Activated T-cell treated with anti-CD3 and anti-CD28 coated beads, Interleukin-2, amount 50 U/mL, for 1 hour (primary cell): ENCODE measurements around the gene POLR2F.

Experiments
- DNase-seq: peaks from one replicate; pipeline ENCODE4 v3.0.0-alpha.2; 2020

Gene POLR2F

DNA sequence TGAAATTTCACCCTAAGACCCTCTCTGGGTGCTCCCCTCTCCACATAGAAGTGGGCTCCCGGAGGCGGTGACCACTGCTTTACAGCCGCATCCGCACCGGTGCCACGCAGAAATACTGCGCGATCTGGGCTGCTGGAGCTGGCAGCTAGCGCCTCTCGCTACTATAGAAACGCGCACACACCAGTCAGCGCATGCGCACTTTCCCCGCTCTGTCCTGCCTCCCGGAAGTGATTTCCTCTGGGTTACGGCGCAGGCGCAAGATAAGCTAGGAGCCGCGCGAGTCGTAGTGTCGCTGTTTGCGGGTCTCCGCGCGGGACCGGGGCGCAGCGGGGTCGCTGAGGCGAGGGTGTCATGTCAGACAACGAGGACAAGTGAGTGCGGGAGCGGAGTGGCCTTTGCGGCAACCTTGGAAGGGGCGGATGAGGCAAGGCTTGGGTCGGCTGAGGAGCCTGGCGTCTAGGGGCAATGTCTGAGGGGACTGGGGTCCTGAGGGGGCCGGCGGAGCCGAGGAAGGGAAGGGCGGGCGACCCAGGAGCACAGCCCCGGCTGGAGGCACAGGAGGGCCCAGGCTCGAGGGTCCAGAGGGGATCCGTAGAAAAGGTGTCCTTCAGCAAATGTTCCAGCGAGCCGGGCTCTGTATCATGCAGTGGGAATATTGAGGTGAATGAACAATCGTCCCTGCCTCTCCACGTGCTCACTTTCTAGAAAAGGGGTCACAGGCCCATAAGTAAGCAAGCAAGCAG is at the start of gene POLR2F, which contains the start of gene C22orf23:
POLR2F (plus strand) TSS at position 263 of the 743 bp plus-strand sequence; CDS start at position 352, 89 bp downstream.
C22orf23 (minus strand) TSS at position 165 of the 743 bp plus-strand sequence. CDS start 452 bp downstream, outside the sequence.
- DNase-seq = peak; percentile 94

DNA sequence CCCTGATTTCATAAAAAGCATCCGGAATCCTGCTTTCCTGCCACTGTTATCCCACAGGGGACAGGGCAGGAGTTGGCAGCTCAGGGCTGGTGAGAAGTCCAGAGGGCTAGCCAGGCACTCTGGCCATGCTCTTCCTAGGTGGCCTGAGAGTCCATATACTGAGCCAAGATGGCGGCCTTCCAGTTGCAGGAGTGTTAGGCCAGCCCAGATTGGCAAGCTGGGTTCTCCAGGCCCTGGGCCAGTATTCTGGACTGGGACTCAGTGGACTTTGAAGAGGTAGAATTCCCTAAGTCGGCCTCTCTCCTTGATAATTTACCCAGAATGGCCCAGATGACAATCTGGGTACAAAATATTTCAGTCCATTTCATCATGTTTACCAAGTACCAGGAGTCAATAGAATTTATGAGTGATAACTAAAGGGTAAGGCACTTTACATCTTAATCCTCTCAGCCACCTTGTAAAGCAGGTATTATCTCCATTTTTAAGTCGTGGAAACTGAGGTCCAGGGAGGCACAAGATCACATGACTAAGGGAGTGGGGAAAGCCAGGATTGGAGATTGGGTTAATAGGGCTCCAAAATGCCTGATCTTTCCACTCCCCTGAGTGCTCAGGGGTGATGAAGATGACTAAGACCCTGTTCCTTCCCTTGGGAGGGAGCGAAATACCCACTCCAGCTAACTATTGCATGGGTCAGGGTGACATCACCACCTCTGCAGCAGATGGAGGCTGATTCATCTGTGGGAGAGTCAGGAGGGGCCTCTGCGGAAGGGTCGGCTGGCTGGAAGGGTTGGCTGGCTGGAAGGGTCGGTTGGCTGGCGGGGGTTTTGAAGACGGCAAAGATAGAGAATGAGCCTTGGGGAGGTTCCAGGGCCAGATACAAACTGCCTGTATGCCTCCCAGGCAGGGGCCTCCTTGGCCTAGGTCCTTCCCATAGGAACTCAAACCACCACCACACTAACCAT is 48.6 kb upstream of the POLR2F start:
- DNase-seq = no peak

DNA sequence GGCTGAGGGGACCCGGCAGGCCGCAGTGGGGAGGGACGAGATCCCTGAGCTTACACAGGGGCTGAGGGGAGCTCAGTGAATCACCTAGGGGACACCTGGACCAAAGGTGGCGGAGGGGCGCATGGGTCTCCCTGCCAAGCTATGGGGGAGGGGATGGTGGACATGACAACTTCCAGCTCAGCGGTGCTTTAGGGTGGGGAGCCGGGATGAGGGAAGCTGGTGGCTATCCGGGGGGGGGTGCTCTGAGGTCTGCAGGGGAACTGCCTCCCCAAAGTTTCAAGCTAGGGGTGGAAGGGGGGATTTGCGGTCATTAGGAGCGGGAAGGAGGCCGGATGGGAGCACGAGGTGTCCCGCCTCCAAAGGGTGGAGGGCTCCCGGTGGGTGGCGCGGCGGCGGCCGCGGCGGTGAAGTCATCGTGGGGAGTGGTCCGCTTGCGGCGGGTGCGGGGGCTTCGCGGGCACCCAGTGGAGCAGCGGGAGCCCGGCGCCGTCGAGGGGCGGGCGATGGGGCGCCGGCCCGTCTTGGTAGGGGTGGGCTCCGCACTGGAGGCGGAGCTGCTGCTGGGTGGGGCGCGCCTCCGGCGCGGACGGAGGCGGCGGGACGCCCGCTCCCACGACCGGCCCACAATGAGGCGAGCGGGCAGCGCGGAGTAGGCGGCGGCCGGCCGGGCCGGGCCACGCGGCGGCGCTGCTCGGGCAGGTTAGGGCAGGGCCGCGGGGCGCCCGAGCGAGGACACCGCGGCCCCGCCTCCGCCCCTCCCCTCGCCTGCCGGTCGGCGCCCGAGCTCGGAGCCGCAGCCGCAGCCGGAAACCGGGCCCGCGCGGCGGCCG is 47.8 kb upstream of the POLR2F start, which contains the start of gene MICALL1:
MICALL1 (plus strand) TSS at position 764 of the 830 bp plus-strand sequence. CDS start 126 bp downstream, outside the sequence.
- peak; percentile 77 for DNase-seq

DNA sequence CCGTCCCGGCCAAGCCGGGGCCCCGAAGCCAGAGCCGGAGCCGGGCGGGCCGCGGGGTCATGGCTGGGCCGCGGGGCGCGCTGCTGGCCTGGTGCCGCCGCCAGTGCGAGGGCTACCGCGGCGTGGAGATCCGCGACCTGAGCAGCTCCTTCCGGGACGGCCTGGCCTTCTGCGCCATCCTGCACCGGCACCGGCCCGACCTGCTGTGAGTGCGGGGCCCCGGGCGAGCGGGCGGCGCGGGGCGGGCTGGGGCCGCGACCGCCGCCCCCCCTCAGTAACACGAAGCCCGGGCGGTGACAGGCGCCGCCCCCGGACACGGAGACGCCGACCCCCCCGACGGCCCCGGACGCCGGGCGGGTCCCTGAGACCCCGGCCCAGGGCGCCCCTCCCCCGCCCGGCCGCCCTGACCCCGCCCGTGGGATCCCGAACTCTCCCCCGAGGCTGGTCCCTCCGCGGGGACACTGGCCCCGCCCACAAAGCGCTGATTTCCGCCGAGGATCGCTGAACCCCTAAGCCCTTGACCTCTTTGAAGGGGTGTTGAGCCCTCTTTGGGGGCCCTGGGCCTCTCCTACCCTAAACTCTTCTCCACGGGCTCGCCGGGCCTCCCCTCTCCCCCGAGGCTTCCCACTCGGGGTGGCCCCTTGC is 47.0 kb upstream of the POLR2F start:
- DNase-seq = peak; percentile 50

DNA sequence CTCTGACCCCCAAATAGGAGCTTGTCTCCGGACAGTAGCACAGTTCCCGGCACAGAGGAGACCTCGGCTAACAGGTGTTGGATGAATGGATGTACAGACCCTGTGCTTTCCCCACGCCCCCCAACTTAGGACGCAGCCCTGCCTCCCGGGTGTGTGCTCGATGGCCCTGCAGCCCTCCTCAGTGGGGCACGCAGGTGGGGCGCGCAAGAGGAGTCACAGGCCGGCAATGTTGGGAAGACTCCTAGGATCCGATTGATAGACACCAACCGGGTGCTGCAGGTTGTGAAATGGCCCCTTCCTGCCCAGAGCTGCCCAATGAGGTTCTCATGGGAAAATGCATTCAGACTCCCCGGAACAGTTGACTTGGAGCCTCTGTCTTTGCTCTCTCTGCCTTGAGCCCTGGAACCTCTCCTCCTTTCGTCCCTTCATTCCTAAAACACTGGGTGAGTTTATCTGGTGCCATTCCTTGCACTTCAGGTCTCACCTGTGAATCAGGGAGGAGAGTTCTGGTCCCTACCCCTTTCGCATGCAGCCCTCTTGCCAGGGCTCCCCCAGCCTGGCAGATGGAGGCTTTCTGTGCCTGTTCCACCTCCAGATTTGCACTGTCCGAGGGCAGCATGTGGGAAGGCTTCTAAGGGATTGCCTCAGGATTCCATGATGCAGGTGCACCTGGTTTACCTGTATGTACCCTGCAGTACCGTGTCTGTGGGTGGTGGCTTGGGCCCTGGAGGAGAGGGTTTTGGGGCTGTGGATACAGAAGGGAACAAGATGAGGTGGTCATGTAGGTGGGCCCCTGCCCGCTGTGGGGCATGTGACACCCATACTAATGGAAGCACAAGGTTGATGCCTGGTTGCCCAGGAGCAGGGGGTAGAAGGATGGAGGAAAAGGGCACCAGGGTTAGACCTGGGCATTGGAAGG is 46.2 kb upstream of the POLR2F start:
- no peak for DNase-seq

DNA sequence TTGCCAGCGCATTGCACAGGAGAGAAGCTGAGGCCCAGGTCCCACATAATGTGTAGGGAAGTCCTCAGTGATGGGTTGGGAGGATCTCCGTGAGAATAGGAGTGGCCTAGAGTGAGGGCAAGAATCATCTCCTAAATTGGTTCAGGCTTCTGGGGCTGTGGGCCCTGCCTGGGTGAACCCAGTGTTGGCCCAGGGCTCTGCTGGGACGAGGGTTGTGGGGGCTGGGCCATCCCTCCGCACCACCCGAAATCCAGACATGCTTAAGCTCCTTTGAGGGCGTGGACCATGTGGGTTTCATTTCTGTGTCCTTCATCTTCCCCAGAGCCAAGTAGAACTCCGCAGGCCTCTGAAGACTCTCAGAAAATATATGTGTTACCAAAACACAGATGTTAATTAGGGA is 43.7 kb upstream of the POLR2F start:
- no peak for DNase-seq

DNA sequence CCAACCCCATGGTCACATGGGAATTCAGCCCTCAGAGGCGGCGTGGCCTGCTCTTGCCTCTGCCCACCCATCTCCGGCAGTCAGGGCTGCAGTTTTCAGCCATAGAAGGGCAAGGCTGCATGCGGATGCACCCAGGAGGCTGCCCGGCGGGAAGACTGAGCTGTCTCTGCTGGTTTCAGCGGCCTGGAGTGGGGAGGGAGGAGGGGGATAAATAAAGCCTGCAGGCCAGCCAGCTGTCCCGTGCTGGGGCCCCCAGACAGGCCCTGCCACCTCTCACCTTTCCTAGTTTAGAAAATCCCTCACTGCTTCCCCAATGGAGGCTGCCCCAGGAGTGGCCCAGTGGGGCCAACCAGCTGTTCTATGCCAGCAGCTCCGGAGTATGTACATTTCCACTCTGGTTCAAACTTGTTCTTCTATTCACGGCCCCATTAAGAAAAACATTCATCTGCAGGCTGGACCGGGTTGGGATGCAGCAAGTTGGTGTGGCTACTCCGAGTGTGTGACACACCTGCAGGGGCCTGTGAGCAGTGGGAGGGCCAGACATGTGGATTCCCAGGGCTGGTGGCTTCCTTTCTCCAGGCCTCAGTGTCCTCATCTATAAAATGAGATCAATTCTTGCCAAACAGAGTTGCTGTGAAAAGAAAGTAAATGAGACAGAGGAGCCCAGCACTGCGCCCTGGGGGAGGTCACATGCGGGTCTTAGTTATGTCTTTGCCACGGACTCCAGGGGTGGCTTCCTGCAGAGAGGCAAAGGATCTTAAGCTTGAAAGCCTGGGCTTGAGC is 42.4 kb upstream of the POLR2F start:
- no peak for DNase-seq

DNA sequence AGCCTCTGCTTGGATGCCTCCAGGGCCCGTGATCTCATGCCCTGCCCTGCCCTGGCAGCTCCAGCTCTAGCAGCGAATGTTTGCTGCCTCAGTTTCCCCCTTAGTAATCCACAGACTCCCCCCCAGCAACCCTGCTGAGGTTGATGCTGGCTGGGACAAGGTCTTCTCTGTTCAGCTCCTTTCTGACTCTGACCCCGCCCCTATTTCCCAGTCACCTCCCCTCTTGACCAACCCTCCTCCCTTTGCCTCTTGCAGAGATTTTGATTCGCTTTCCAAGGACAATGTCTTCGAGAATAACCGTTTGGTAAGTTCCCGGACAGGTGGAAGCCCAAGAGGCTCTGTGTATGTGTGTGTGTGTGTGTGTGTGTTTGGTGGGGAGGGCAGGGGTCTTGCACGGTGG is 41.8 kb upstream of the POLR2F start:
- no peak for DNase-seq

DNA sequence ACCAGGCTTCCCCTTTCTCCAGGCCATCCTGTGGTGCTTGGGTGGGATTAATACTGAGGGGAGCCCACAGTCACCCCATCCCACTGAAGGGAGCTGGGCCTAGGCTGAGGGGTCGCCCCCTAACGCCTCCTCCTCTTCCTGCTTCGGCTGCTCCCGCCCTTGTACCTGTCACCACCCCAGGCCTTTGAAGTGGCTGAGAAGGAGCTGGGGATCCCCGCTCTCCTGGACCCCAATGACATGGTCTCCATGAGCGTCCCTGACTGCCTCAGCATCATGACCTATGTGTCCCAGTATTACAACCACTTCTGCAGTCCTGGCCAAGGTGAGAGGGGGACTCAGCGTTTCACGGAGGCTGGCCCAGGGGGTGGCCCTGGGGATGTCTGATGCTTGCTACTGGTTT is 41.3 kb upstream of the POLR2F start:
- no peak for DNase-seq

DNA sequence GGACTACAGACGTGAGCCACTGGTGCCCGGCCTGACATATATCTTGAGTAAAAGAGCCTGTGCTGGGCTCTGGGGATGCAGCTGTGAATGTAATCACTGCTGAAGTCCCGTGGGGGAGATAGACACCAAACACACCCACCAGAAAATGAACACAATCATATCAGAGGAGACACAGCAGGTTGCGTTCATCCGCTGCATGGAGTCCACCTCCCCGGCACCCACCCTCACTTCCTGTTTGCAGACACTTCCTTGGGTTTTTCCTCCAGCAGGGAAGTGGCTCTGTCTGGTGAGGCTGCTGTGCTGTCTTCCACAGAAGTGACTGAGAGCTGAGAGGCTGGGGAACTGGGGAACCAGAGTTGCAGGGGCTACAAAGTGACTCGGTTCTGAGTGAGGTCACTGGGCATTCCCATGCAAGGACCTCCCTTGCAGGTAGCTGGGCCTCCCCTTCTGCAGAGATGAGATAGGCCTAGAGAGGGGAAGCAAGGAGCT is 40.2 kb upstream of the POLR2F start:
- DNase-seq = no peak

DNA sequence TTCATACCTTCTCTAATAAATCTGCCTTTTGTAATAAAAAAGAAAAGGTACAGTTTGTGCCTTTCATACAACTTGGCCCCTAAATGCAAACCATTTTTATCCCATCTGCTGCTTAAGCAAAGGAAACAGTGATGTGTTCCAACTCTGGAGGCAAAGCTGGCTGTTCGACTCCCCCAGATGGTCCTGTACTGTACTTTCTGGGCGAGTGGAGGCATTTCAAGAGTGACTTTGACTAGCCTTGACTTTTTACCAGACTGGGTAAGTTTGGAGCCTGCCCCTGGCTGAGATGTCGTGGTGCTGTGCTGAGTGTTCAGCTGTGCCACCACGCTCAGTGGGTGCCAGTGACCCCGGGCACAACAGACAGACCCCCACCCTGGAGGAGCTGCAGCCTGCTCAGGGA is 37.2 kb upstream of the POLR2F start:
- no peak for DNase-seq

DNA sequence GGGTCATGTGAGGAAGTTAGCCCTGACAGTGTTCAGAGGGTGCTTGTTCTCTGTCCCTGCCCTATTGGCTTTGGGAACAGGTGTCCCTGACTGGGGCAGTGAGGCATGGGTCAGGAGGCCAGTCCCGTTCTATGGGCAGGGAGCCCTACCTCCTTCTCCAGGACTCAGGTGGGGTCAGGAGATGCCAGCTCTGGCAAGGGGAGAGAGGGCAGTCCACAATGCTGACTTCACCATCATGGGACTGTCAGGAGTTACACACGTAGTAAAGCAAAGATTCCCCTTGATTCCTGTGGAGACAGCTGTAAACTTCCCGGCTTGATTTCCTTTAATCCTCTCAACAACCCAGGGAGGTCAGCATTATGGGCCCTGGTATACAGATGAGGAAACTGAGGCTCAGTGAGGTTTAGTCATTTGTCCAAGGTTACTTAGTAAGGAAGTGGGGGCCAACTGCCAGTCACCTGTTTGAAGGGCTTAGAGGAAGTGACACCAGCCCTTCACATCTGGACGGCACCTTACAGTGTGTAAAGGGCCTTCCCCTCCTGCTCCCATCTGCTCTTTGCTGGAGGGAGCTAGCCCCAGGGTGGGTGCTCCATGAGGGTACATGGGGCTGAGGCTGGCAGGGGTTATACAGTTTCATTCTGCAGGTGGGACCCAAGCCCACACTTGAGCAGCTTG is 35.5 kb upstream of the POLR2F start:
- no peak for DNase-seq

DNA sequence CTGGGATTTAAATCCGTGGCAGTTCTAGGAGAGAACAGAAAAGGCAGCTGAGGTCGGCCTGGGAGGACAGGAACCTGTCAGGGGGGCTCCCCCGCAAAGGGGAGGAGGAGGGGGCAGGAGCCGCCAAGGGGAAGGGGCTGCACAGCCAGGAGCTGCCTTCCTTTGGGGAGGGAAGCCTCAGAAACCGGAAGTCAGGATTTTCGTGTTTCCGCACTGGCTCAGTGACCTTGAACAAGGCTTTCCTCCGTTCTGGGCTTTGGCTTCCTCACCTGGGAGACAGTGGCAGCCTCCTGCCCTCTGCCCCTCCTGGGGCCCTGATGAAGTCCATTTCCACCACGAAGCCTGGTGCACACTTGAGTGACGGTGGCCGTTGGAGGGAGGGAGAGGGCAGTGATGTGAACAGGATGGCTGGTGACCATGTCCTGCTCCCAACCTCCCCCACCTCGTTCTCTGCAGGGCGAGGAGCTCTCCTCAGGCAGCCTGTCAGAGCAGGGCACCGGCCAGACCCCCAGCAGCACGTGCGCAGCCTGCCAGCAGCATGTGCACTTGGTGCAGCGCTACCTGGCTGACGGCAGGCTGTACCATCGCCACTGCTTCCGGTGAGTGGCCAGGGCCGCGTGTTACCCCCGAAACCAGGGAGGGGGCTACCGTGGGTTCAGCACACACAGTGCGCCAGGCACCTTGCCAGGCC is 34.8 kb upstream of the POLR2F start:
- DNase-seq = no peak

DNA sequence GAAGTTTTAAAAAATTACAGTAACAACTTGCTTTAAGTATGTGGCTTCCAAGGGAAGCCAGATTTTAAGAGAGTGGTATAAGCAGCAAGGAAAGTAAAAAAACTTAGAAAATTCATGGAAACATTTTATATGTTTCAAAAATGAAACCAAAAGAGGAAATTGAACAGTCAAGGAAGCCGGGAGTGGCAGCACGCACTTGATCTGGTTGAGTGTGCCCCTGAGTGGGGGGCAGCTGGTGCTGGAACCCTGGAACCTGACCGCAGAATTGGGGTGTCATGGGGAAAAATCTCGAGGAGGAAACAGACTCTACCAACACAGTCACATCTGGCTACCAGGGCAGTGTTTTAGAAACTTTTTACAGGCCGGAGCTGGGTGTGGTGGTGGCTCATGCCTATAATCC is 33.4 kb upstream of the POLR2F start:
- no peak for DNase-seq

DNA sequence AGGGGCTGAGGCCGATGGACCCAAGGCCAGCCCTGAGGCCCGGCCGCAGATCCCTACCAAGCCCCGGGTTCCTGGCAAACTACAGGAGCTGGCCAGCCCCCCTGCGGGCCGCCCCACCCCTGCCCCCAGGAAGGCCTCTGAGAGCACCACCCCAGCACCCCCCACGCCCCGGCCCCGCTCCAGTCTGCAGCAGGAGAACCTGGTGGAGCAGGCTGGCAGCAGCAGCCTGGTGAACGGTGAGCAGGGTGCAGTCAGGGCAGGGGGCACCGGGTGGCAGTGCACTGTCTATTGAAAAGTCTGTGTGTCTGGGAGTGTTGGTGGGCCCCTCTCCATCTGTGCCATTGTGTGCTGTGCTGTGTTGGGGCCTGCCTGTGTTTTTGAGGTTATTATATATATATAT is 31.3 kb upstream of the POLR2F start:
- no peak for DNase-seq

DNA sequence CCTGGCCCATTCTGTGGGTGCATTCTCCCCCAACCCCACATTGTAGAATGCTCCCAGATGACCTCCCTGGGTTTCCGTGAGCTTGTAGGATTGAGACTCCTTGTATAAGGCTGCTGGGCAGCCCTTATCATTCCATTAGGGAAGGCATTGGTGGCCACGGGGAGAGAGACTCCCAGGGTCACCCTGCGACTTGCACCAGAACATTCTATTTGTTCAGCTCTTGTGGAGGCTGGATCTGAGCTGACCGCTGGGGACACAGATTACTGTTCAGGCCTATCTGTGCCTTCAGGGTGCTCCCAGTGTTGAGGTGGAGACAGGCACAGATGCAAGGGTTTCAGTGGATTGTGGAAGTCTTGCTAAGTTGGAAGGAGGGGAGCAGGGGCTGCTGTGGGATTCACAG is 29.6 kb upstream of the POLR2F start:
- DNase-seq = no peak

DNA sequence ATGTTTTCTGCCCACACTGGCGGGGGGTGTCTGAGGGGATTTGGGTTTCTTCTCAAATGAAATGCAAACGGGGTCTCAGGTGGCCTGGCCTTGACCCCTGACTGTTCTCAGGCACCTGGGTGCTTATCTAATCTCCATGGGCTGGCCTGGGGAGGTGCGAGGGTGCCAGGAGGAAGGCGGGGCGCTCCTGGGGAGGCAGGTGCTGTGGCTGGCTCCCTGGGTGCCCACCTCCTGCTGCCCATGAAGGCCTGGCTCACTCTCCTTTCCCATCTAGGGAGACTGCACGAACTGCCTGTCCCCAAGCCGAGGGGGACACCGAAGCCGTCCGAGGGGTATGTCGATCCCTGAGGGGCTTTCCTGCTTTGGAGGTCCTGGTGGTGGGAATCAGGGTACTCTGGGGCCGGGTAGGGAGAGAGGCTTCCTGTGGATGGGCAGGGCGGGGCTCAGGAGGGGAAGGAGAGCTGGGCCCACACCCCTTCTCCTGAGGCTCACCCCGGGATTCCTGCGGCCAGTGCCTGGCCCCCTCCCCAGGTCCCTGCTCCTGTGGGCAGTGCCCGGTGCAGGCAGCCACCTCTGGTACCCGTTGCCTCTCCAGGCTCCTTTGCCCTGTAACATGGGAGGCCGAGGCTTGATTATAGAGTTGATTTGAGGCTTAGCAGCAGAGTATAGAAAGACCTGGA is 29.0 kb upstream of the POLR2F start:
- DNase-seq = no peak

DNA sequence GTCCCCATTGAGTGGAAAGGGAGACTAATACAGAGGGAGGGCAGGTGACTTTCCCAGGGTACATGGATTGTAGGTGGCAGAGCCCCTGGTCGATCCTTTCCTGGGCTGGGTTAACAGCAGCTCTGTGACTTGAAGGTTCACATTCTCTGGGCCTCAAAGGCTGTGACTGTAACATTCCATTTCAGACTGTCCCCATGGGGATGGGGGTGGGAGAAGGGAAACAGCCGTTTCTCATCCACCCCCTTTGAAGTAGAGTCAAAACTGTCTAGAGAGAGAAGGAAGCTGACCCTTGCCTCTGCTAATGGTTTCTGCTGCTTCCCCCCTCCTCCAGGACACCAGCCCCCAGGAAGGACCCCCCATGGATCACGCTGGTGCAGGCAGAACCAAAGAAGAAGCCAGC is 28.2 kb upstream of the POLR2F start:
- no peak for DNase-seq
